ENCODE measurements around the gene LEMD1. TPM values are rescaled to one million over a fixed set of nuclear protein-coding genes. Genes with fewer than 3 reads are reported as not detected.
A peak's percentile ranks its signal among the peaks of the same experiment; 100 is the strongest.

The LEMD1 gene
- total RNA-seq, 2 donors from 2014 or later = not detected

GRCh38 chr1:205354259-205355074 is 67.4 kb downstream of the LEMD1 start:
- ATAC-seq = peak; percentile 66
- no peak for TF ChIP-seq POLR2A (IDR thresholded peaks at IDR 0.05)
- peak; percentile 60 to 79 (median 78) for TF ChIP-seq CTCF (IDR thresholded peaks at IDR 0.05)
- intact Hi-C loops (cut with DNase I) = no loop called here
- no peak overlapping the region for H3K4me3 ChIP-seq
- H3K4me1 ChIP-seq = peaks cover 21% of the 10 kb centered on the region
- 18 to 22% methylated on average over 5 of the region's 5 CpGs for WGBS, 2 donors
- no peaks in the 10 kb centered on the region for H3K27me3 ChIP-seq
- H3K36me3 ChIP-seq (replicated peaks in 1 of 2; ENCODE audit: insufficient read depth in 1 of 2, low read depth in 2 of 2) = no peaks in the 10 kb centered on the region
- H3K27ac ChIP-seq = peak overlapping the region in 1 of 4 donors; percentile 17
- H3K9me3 ChIP-seq = no peaks in the 10 kb centered on the region
- peak; percentile 68 to 81 (median 75) for DNase-seq

GRCh38 chr1:205353612-205354011 is 68.2 kb downstream of the LEMD1 start:
- no peak for TF ChIP-seq CTCF (IDR thresholded peaks at IDR 0.05)
- TF ChIP-seq POLR2A (IDR thresholded peaks at IDR 0.05) = no peak
- intact Hi-C loops (cut with DNase I) = no loop called here
- peak; percentile 41 for ATAC-seq

GRCh38 chr1:205353191-205353590 is 68.7 kb downstream of the LEMD1 start:
- Histone ChIP-seq H3K27me3 (no peaks in the 10 kb centered on the region), H3K4me1 (peaks cover 21% of the 10 kb centered on the region), H3K9me3 (no peaks in the 10 kb centered on the region), H3K27ac (peak overlapping the region in 1 of 4 donors; percentile 19), H3K36me3 (replicated peaks in 1 of 2; ENCODE audit: insufficient read depth in 1 of 2, low read depth in 2 of 2) (no peaks in the 10 kb centered on the region), H3K4me3 (no peak overlapping the region)
- DNase-seq (no peak), ATAC-seq (no peak)
- intact Hi-C loops (cut with DNase I) = no loop called here
- 83 to 91% methylated on average over 4 of the region's 4 CpGs for WGBS, 2 donors
- no peak for TF ChIP-seq POLR2A (IDR thresholded peaks at IDR 0.05)
- TF ChIP-seq CTCF (IDR thresholded peaks at IDR 0.05) = no peak

More at GRCh38 chr1:205353612-205354011, 68.2 kb downstream of the LEMD1 start:
- Histone ChIP-seq H3K36me3 (replicated peaks in 1 of 2; ENCODE audit: insufficient read depth in 1 of 2, low read depth in 2 of 2) (no peaks in the 10 kb centered on the region), H3K4me1 (peaks cover 21% of the 10 kb centered on the region), H3K27me3 (no peaks in the 10 kb centered on the region), H3K9me3 (no peaks in the 10 kb centered on the region), H3K27ac (peak overlapping the region in 1 of 4 donors; percentile 19), H3K4me3 (no peak overlapping the region)
- 43 to 48% methylated on average over 6 of the region's 6 CpGs for WGBS, 2 donors
- DNase-seq = no peak

- peak in 3 of 4 donors; percentile 40 to 63 (median 55) for DNase-seq
- no peak for TF ChIP-seq POLR2A (IDR thresholded peaks at IDR 0.05)
- TF ChIP-seq CTCF (IDR thresholded peaks at IDR 0.05) = no peak
- no peak overlapping the region for H3K4me3 ChIP-seq
- no peaks in the 10 kb centered on the region for H3K9me3 ChIP-seq
- H3K27me3 ChIP-seq = no peaks in the 10 kb centered on the region
- intact Hi-C loops (cut with DNase I) = no loop called here
- 91 to 96% methylated on average over 11 of the region's 11 CpGs for WGBS, 2 donors
- H3K36me3 ChIP-seq (replicated peaks in 1 of 2; ENCODE audit: insufficient read depth in 1 of 2, low read depth in 2 of 2) = no peaks in the 10 kb centered on the region
- H3K4me1 ChIP-seq = peaks cover 21% of the 10 kb centered on the region
- ATAC-seq = no peak
- H3K27ac ChIP-seq = no peak overlapping the region
Observed at GRCh38 chr1:205351984-205352713, 69.7 kb downstream of the LEMD1 start.
